HG03460 (cell line): ENCODE measurements around the gene USP2.
"Not testable (repeated sequence)": the region's sequence is repeated elsewhere in the genome, so short reads cannot be mapped to it uniquely, and the experiment has no call there.

Source experiments
- ATAC-seq: cut with Tn5 transposase; IDR thresholded peaks from one replicate; pipeline ENCODE4 v1.9.1; 2021; ENCODE audit not compliant: unreplicated experiment

The USP2 gene

GRCh38 chr11:119414321-119414720, 32.8 kb upstream of the USP2 start:
- ATAC-seq, result no peak

GRCh38 chr11:119412072-119412471, 30.6 kb upstream of the USP2 start:
- ATAC-seq, result no peak

GRCh38 chr11:119410501-119410900, 29.0 kb upstream of the USP2 start:
- no peak for ATAC-seq

DNA sequence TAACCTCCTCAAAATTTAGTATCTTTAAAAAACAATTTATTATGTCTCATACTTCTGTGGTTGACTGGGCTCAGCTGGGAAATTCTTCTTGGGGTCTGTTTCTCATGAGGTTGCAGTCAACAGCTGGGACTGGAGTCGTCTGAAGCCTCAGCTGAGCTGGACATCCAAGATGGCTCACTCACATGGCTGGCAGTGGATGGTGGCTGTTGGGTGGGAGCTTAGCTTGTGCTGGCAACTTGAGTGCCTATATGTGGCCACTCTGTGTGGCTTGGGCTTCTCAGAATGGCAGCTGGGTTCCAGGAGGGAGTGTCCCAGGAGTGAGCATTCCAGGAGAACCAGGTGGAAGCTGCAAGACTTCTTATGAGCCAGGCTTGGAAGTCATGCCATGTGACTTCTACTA, 28.2 kb upstream of the USP2 start:
- no peak for ATAC-seq

DNA sequence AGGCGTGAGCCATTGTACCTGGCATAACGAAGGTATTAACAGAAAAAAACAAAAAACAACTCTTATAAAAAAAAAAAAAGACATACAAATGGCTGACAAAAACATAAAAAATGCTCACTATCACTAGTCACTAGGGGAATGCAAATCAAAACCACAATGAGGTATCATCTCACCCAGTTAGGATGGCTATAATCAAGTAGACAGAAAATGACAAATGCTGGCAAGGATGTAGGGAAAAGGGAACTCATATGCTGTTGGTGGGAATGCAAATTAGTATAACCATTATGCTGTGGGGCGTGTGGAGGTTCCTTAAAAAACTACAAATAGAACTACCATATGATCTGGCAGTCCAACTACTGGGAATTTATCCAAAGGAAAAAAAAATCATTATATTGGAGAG, 24.5 kb upstream of the USP2 start:
- ATAC-seq, result no peak

DNA sequence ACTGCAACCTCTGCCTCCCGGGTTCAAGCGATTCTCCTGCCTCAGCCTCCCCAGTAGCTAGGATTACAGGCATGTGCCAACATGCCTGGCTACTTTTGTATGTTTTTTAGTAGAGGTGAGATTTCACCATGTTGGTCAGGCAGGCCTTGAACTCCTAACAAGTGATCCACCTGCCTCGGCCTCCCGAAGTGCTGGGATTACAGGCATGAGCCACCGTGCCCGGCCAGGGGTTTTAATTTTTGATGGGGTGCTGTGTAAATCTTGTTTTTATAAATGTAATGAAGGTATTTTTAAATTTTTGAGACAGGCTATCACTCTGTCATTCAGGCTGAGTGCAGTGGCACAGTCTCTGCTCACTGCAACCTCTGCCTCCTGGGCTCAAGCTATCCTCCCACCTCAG, 24.0 kb upstream of the USP2 start:
- ATAC-seq, result not testable (repeated sequence)

DNA sequence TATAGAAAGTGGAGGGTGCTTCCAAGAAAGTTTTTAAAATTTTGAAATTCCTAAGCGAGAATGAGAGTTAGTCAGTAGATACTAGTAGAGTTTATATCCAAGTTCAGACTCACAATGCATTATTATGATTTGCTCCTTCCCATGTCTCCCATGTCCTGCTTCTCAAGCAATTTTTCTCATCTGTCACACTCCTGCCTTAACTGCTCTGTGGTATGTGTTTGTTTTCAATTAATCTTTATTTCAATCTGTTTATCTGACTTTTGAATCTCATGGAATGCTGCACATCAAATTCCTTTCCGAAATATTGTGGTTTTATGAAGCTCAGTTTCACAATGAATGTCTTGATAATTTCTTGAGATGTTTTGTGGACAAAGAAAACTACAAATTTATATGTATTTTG, 23.4 kb upstream of the USP2 start:
- no peak for ATAC-seq

- ATAC-seq, result no peak
Measured at GRCh38 chr11:119403021-119403420, 21.5 kb upstream of the USP2 start.

GRCh38 chr11:119402470-119402869, 21.0 kb upstream of the USP2 start:
- ATAC-seq, result no peak

GRCh38 chr11:119400860-119401259, 19.4 kb upstream of the USP2 start:
- ATAC-seq, result no peak

- ATAC-seq, result no peak
Measured at GRCh38 chr11:119397740-119398139, 16.2 kb upstream of the USP2 start.

DNA sequence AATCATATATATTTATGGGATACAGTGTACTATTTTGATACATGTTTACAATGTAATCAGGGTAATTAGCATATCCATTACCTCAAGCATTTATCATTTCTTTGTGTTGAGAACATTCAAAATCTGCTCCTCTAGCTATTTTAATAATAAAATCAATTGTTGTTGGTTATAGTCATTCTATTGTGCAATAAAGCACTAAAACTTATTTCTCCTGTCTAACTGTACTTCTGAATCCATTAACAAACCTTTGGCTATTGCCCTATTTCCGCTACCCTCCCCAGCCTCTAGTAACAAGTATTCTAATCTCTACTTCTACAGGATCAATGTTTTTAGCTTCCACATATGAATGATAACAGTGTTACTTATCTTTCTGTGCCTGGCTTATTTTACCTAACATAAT, 15.3 kb upstream of the USP2 start:
- no peak for ATAC-seq

GRCh38 chr11:119391275-119391674, 9.8 kb upstream of the USP2 start:
- no peak for ATAC-seq

- no peak for ATAC-seq
Measured at GRCh38 chr11:119389611-119390254, 8.2 kb upstream of the USP2 start.

DNA sequence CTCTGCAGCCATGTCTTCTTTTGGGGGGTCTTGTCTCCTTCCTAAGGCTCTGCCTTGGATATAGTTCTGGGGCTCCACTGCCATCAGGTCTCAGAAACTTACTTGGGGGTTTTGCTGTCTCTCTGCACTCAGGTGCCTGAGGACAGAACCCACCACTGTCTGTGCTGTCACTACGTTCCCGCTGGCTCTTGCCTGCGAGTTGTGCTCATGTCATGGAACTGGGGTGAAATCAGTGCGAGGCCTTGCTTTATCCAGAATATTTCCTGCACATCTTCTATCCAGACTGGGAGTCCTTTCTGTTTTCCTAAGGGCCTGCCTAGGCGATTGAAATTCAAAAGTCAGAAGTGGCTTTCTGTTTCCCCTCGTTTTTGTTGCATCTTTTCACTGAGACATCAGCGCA, 6.6 kb upstream of the USP2 start:
- no peak for ATAC-seq

GRCh38 chr11:119384332-119384731, 2.8 kb upstream of the USP2 start:
- ATAC-seq, result no peak

GRCh38 chr11:119382513-119382912, 1.0 kb upstream of the USP2 start:
- ATAC-seq, result not testable (repeated sequence)

GRCh38 chr11:119382101-119382500, 611 bp upstream of the USP2 start:
- ATAC-seq, result no peak

DNA sequence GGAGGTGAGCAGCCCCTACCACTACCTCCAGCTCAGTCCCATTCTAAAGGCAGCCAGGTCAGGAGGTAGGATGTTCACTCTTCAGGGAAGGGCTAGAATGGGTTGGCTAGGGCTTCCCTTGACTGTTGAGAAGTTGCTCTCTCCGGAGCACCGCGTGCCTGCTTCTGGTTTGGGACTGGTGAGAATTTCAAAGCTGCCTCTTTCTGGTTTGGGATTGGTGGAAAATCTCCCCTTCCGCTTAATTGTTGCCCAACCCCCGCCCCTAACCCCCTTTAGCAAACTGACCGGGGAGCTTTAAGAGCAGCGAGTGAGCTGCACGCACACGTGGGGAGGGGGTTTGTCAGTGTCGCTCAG, 686 bp downstream of the USP2 start:
- no peak for ATAC-seq

DNA sequence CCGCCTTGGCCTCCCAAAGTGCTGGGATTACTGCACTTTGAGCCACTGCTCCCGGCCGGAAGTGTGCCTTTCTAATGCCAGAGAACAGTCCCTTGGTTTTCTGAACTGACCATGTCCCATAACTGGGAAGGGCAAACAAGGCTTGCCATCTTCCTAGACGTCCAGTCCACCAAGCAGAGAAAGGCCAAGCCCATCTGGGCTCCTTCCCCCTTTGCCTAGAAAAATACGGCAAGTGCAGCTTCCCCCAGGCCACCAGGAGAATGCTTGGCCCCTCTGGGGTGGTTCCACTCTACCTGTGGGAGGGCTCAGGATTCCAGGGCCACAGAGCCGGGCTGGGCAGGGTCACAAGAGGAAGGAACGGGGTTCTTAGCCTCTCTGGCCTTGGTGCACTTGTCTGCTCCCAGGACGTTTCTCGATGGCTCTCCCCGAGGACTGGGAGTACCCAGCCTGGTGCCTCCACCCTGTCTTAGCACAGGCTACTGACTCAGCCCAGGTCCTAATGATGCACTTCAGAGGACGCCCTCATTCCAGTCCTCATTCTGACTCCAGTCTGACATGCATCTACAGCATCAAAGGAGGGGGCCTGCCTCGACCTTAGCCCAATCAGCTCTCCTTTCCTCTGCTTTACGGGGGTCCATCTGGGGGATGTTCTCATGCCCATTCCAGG, 1.2 kb downstream of the USP2 start:
- ATAC-seq, result no peak

GRCh38 chr11:119378851-119379465, 2.5 kb downstream of the USP2 start:
- no peak for ATAC-seq

GRCh38 chr11:119377961-119378667, 3.4 kb downstream of the USP2 start:
- ATAC-seq, result no peak
